IPS-20b (cell line): ENCODE results near the gene RARB.

Experiments
- H3K27ac ChIP-seq: one replicate; pipeline ENCODE4 v1.5.1; 2013; ENCODE audit warnings: low read length
- H3K27me3 ChIP-seq: 2 replicates; pipeline ENCODE4 v1.6.1; 2013; ENCODE audit warnings: mild to moderate bottlenecking, low read length, inconsistent platforms; ENCODE audit not compliant: insufficient read depth
- H3K36me3 ChIP-seq: 2 replicates; pipeline ENCODE4 v1.6.1; 2013; ENCODE audit warnings: low read depth, mild to moderate bottlenecking, inconsistent platforms, low read length, moderate library complexity; ENCODE audit not compliant: insufficient read depth
- H3K4me1 ChIP-seq: 2 replicates; pipeline ENCODE4 v1.6.1; 2013; ENCODE audit warnings: mild to moderate bottlenecking, control low read depth, inconsistent platforms, low read length, moderate library complexity; ENCODE audit not compliant: insufficient read depth
- H3K4me3 ChIP-seq: 2 replicates; pipeline ENCODE4 v1.5.1; 2013; ENCODE audit warnings: mild to moderate bottlenecking, low read length, inconsistent platforms
- H3K9ac ChIP-seq: 2 replicates; pipeline ENCODE4 v1.6.1; 2013; ENCODE audit warnings: low read depth, mild to moderate bottlenecking, inconsistent platforms, low read length, moderate library complexity
- H3K9me3 ChIP-seq: 2 replicates; pipeline ENCODE4 v1.6.1; 2013; ENCODE audit warnings: mild to moderate bottlenecking, low read depth, low read length, inconsistent platforms; ENCODE audit not compliant: insufficient read depth

The RARB gene

DNA sequence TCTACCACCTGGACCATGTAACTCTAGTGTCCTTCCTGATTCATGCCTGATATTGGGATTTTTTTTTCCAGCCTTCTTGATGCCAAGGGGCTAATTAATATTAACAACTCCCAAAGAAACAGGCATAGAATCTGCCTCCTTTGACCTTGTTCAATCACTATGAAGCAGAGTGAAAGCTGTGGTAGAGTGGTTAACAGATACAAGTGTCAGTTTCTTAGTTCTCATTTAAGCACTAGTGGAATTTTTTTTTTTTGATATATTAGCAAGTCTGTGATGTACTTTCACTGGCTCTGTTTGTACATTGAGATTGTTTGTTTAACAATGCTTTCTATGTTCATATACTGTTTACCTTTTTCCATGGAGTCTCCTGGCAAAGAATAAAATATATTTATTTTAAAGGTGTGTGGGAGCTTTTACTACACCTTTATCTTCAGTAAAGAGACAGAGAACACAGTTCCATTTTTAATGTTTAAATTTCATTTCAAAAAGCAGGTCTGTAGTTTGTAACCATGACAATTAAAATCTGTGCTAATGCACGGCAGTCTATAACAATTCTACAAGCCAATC is 169.6 kb downstream of the RARB start:
- Histone ChIP-seq H3K27ac (no peak overlapping the region), H3K27me3 (no peaks in the 10 kb centered on the region), H3K4me1 (peaks cover 2% of the 10 kb centered on the region; the same call in 1 of the 2 replicates), H3K36me3 (peaks cover 65% of the 10 kb centered on the region), H3K4me3 (no peak overlapping the region), H3K9me3 (no peaks in the 10 kb centered on the region), H3K9ac (no peak overlapping the region)

DNA sequence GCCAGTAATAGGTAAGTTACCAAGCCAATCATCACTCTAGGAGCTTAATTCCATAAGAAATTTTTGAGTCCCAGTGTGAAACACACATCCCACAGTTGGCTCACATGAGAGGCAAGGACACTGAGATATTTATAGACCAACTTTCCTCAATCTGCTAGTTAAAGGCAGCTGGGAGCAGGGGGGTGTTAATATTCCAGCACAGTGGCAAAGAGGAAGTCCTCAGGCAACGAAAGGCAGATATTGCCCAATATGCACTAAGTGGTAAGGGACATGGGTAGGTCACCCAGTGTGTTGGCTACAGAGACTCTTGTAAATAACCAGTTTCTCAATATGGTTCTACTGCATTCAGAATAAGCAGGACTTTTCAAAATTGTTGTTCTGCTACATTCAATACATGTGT is 175.6 kb downstream of the RARB start:
- H3K27me3 ChIP-seq: no peaks in the 10 kb centered on the region
- peaks cover 97% of the 10 kb centered on the region for H3K36me3 ChIP-seq
- no peaks in the 10 kb centered on the region for H3K9me3 ChIP-seq
- no peaks in the 10 kb centered on the region for H3K4me1 ChIP-seq
- H3K4me3 ChIP-seq: no peak overlapping the region
- H3K27ac ChIP-seq: no peak overlapping the region
- H3K9ac ChIP-seq: no peak overlapping the region

DNA sequence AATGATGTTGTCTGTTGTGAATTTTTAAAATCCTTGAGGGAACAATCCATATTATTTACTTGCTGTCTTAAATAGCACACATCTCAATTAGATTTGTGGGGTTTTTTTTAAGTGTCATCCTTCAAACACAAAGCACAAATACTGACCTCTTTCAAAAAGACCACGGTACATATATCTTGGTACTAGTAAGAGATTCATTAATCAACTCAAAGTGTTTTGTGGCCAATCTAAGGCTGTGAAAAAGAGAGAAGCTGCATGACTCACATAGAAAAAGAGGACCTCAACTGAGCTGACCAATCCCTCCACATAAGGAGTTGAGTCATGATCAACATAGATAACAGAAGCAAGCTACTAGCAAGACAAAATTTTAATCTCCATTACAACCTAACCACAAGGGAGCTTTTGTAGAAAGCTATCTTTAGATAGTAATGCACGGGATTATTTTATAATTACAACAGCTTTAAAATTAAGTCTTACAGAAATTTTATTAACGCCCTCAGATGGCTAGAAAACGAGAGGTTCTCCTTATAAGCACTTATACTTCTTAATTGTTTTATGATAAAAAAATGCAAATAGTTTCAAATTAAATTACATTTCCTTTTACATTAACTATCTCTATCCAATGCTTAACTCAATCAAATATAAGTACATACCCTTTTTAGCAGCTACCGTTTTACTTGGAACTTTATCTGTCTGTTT is 176.2 kb downstream of the RARB start:
- Histone ChIP-seq H3K9ac (no peak overlapping the region), H3K36me3 (peaks cover 97% of the 10 kb centered on the region), H3K27me3 (no peaks in the 10 kb centered on the region), H3K4me1 (no peaks in the 10 kb centered on the region), H3K27ac (no peak overlapping the region), H3K9me3 (no peaks in the 10 kb centered on the region), H3K4me3 (no peak overlapping the region)

DNA sequence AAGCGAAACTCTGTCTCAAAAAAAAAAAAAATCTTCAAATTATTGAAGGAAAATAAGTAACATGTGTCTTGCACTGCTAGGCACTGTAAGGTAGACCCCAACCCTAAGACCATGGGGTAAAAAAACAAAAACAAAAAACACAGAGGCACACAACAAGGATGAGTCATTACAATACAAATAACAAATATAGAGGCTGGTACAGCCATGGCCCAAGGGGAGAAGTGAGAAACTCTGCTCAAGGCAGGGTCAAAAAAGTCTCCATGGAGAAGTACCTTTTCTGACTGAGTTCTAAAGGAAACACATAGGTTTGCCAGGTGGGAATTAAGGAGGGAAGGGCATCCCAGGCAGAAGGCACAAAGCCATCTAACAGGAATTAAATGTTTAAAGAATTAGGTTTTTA is 182.1 kb downstream of the RARB start:
- Histone ChIP-seq H3K4me3 (no peak overlapping the region), H3K36me3 (peaks cover 97% of the 10 kb centered on the region), H3K9me3 (no peaks in the 10 kb centered on the region), H3K27ac (no peak overlapping the region), H3K4me1 (no peaks in the 10 kb centered on the region), H3K9ac (no peak overlapping the region), H3K27me3 (no peaks in the 10 kb centered on the region)

GRCh38 chr3:25610779-25611178 is 182.7 kb downstream of the RARB start:
- no peak overlapping the region for H3K9ac ChIP-seq
- no peak overlapping the region for H3K27ac ChIP-seq
- no peak overlapping the region for H3K4me3 ChIP-seq
- no peaks in the 10 kb centered on the region for H3K4me1 ChIP-seq
- no peaks in the 10 kb centered on the region for H3K9me3 ChIP-seq
- H3K36me3 ChIP-seq: peaks cover 97% of the 10 kb centered on the region
- no peaks in the 10 kb centered on the region for H3K27me3 ChIP-seq

- Histone ChIP-seq H3K4me3 (no peak overlapping the region), H3K36me3 (peaks cover 96% of the 10 kb centered on the region), H3K27me3 (no peaks in the 10 kb centered on the region), H3K9ac (no peak overlapping the region), H3K4me1 (no peaks in the 10 kb centered on the region), H3K9me3 (no peaks in the 10 kb centered on the region), H3K27ac (no peak overlapping the region)
These were observed 183.1 kb downstream of the RARB start for GRCh38 chr3:25611193-25611592.

- H3K4me1 ChIP-seq: no peaks in the 10 kb centered on the region
- no peak overlapping the region for H3K27ac ChIP-seq
- no peak overlapping the region for H3K4me3 ChIP-seq
- H3K27me3 ChIP-seq: no peaks in the 10 kb centered on the region
- no peaks in the 10 kb centered on the region for H3K9me3 ChIP-seq
- no peak overlapping the region for H3K9ac ChIP-seq
- peaks cover 93% of the 10 kb centered on the region for H3K36me3 ChIP-seq
These were observed 190.0 kb downstream of the RARB start for GRCh38 chr3:25618028-25618427.

- no peak overlapping the region for H3K27ac ChIP-seq
- no peak overlapping the region for H3K4me3 ChIP-seq
- H3K27me3 ChIP-seq: no peaks in the 10 kb centered on the region
- peaks cover 93% of the 10 kb centered on the region for H3K36me3 ChIP-seq
- H3K4me1 ChIP-seq: no peaks in the 10 kb centered on the region
- H3K9me3 ChIP-seq: no peaks in the 10 kb centered on the region
- H3K9ac ChIP-seq: no peak overlapping the region
These were observed 191.3 kb downstream of the RARB start for GRCh38 chr3:25619382-25619781.

- Histone ChIP-seq H3K9ac (no peak overlapping the region), H3K9me3 (no peaks in the 10 kb centered on the region), H3K27me3 (no peaks in the 10 kb centered on the region), H3K36me3 (peaks cover 93% of the 10 kb centered on the region), H3K4me1 (no peaks in the 10 kb centered on the region), H3K27ac (no peak overlapping the region), H3K4me3 (no peak overlapping the region)
These were observed 192.4 kb downstream of the RARB start for GRCh38 chr3:25620493-25620892.

GRCh38 chr3:25621087-25621486 is 193.0 kb downstream of the RARB start:
- Histone ChIP-seq H3K27ac (no peak overlapping the region), H3K36me3 (peaks cover 94% of the 10 kb centered on the region), H3K4me3 (no peak overlapping the region), H3K4me1 (no peaks in the 10 kb centered on the region), H3K9me3 (no peaks in the 10 kb centered on the region), H3K27me3 (no peaks in the 10 kb centered on the region), H3K9ac (no peak overlapping the region)

DNA sequence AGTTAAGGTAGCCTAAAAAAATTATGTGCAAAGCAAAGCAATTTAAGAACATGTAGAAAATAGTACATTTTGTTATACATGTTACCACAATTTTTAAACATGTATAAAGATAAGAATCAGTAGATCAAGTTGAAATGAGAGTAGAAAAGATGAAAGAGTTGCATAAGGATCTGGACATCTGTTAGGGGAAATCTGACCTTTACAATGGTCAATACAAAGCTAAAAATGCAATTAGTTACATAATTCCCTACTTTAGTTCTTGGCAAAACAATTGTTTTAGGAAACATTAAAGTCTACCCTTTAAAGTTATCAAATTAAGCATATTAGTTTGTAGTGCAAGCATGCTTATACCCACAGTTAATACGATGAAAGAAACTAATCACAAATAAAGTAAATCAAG is 203.9 kb downstream of the RARB start:
- 0 out of 2 replicates have a peak, but pooled peaks cover 5% of the 10 kb centered on the region for H3K4me1 ChIP-seq
- no peak overlapping the region for H3K27ac ChIP-seq
- H3K4me3 ChIP-seq: no peak overlapping the region
- H3K9me3 ChIP-seq: no peaks in the 10 kb centered on the region
- H3K9ac ChIP-seq: no peak overlapping the region
- no peaks in the 10 kb centered on the region for H3K27me3 ChIP-seq
- H3K36me3 ChIP-seq: peaks cover 94% of the 10 kb centered on the region

GRCh38 chr3:25633919-25634318 is 205.9 kb downstream of the RARB start:
- H3K4me3 ChIP-seq: no peak overlapping the region
- no peaks in the 10 kb centered on the region for H3K9me3 ChIP-seq
- no peak overlapping the region for H3K27ac ChIP-seq
- peaks cover 94% of the 10 kb centered on the region for H3K36me3 ChIP-seq
- H3K9ac ChIP-seq: no peak overlapping the region
- no peaks in the 10 kb centered on the region for H3K27me3 ChIP-seq
- 0 out of 2 replicates have a peak, but pooled peaks cover 5% of the 10 kb centered on the region for H3K4me1 ChIP-seq
